HL-60 (cell line): ENCODE data around the gene ALKBH8.

ENCODE experiments used
- DNase-seq, 2 experiments: peaks; one replicate each; pipeline ENCODE4 v3.0.0-alpha.2; 2010 to 2020; ENCODE audit warnings: low read depth in 1 of 2, low spot score in 1 of 2
- H3K27ac ChIP-seq: fragments of 250-450 bp; sonication (Bioruptor Pico); replicated peaks from 2 replicates; pipeline ENCODE4 v1.5.1; 2020; ENCODE audit warnings: mild to moderate bottlenecking, moderate library complexity
- H3K27me3 ChIP-seq: fragments of 250-450 bp; sonication (Bioruptor Pico); 2 replicates; pipeline ENCODE4 v1.5.1; 2021; ENCODE audit warnings: mild to moderate bottlenecking, moderate library complexity; ENCODE audit not compliant: insufficient read depth, poor library complexity, severe bottlenecking
- H3K4me3 ChIP-seq: replicated peaks from 2 replicates; pipeline ENCODE4 v1.5.1; 2011; ENCODE audit warnings: mild to moderate bottlenecking, control low read depth, low read length; ENCODE audit not compliant: insufficient read depth
- GABPA ChIP-seq: IDR thresholded peaks from 2 replicates; pipeline ENCODE4 v1.6.1; 2012; ENCODE audit warnings: low read depth
- POLR2AphosphoS5 ChIP-seq: IDR thresholded peaks from 2 replicates; pipeline ENCODE4 v1.6.1; 2012; ENCODE audit warnings: low read depth
- SPI1 ChIP-seq: IDR thresholded peaks from 2 replicates; pipeline ENCODE4 v1.6.1; 2012; ENCODE audit warnings: low read depth, mild to moderate bottlenecking, borderline replicate concordance
- TF ChIP-seq, protein P1 (sequence below): IDR thresholded peaks from 2 replicates; pipeline ENCODE4 v1.6.1; 2012; ENCODE audit warnings: low read depth; ENCODE audit not compliant: insufficient replicate concordance
- TF ChIP-seq, protein P2 (sequence below): IDR thresholded peaks from one replicate; pipeline ENCODE4 v1.5.1; 2011; ENCODE audit warnings: low read length, control low read depth, inconsistent platforms; ENCODE audit not compliant: insufficient read depth

The ALKBH8 gene

DNA sequence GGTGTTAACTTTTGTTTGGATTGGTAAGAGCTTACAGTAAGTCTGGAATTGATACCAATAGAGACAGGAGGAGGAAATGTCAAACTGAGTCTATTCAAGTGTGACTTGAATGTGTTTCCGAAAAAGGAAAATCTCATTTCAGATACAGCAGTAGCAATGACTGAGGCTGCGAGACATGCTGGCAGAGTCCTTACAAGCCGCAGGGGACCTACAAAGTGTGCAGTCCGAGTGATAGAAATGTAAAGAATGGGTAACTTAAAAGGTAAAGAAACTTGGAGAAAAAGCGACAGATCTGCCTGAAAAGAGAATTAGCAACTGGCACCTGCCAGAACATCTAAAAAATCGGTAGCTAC lies 108.4 kb downstream of the ALKBH8 start:
- H3K27ac ChIP-seq: peak overlapping the region; percentile 62
- peak overlapping the region; percentile 73 for H3K4me3 ChIP-seq
- H3K27me3 ChIP-seq: no peaks in the 10 kb centered on the region
- TF ChIP-seq GABPA (no peak), SPI1 (no peak), POLR2AphosphoS5 (no peak)
- TF ChIP-seq, protein P1, sequence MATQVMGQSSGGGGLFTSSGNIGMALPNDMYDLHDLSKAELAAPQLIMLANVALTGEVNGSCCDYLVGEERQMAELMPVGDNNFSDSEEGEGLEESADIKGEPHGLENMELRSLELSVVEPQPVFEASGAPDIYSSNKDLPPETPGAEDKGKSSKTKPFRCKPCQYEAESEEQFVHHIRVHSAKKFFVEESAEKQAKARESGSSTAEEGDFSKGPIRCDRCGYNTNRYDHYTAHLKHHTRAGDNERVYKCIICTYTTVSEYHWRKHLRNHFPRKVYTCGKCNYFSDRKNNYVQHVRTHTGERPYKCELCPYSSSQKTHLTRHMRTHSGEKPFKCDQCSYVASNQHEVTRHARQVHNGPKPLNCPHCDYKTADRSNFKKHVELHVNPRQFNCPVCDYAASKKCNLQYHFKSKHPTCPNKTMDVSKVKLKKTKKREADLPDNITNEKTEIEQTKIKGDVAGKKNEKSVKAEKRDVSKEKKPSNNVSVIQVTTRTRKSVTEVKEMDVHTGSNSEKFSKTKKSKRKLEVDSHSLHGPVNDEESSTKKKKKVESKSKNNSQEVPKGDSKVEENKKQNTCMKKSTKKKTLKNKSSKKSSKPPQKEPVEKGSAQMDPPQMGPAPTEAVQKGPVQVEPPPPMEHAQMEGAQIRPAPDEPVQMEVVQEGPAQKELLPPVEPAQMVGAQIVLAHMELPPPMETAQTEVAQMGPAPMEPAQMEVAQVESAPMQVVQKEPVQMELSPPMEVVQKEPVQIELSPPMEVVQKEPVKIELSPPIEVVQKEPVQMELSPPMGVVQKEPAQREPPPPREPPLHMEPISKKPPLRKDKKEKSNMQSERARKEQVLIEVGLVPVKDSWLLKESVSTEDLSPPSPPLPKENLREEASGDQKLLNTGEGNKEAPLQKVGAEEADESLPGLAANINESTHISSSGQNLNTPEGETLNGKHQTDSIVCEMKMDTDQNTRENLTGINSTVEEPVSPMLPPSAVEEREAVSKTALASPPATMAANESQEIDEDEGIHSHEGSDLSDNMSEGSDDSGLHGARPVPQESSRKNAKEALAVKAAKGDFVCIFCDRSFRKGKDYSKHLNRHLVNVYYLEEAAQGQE: no peak
- TF ChIP-seq, protein P2, sequence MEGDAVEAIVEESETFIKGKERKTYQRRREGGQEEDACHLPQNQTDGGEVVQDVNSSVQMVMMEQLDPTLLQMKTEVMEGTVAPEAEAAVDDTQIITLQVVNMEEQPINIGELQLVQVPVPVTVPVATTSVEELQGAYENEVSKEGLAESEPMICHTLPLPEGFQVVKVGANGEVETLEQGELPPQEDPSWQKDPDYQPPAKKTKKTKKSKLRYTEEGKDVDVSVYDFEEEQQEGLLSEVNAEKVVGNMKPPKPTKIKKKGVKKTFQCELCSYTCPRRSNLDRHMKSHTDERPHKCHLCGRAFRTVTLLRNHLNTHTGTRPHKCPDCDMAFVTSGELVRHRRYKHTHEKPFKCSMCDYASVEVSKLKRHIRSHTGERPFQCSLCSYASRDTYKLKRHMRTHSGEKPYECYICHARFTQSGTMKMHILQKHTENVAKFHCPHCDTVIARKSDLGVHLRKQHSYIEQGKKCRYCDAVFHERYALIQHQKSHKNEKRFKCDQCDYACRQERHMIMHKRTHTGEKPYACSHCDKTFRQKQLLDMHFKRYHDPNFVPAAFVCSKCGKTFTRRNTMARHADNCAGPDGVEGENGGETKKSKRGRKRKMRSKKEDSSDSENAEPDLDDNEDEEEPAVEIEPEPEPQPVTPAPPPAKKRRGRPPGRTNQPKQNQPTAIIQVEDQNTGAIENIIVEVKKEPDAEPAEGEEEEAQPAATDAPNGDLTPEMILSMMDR: no peak
- peak; percentile 3 to 15 for DNase-seq

DNA sequence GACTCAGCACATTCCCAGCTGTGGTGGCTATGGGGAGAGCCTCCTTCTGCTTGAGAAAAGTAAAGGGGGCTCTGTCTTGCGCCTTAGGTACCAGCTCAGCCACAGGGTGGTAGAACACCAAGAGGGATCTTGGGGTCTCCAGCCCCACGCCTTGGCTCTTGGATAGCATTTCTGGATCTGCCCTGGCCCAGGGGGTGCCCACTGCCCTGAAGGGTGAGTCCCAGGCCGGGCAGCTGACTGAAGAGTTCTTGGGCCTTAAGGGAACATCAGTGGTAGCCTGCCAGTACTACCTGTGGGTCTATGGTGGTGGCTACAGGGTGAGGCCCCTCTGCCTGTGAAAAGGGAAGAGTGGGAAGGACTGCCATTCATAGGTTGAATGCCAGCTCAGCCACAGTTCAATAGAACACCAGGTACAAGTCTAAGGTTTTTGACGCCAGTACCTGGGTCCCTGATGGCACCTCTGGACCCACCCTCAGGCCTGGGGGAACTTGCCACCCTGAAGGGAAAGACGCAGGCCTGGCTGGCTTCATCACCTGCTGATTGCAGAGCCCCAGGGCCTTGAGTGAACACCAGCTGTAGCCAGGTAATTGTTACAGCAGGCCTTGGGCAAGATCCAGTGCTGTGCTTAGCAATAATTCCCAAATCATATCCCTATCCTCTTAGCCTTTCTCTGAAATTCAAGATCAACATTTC lies 111.8 kb downstream of the ALKBH8 start:
- Histone ChIP-seq H3K4me3 (no peak overlapping the region), H3K27me3 (no peaks in the 10 kb centered on the region), H3K27ac (no peak overlapping the region)
- no peak for DNase-seq
- TF ChIP-seq SPI1 (no peak), POLR2AphosphoS5 (no peak), GABPA (no peak)
- TF ChIP-seq, protein P1: no peak
- TF ChIP-seq, protein P2: no peak
